WERI-Rb-1 (cell line): ENCODE data around the gene EGFR.

Source experiments
- DNase-seq: peaks from one replicate; pipeline ENCODE4 v3.0.0-alpha.2; 2020
- H3K27ac ChIP-seq: fragments of 250-450 bp; sonication (Bioruptor Pico); 2 replicates; pipeline ENCODE4 v1.5.1; 2020; ENCODE audit warnings: mild to moderate bottlenecking, moderate library complexity
- H3K27me3 ChIP-seq: fragments of 250-450 bp; sonication (Bioruptor Pico); 2 replicates; pipeline ENCODE4 v1.5.1; 2021; ENCODE audit warnings: mild to moderate bottlenecking, low read depth, moderate library complexity; ENCODE audit not compliant: insufficient read depth, severe bottlenecking
- H3K36me3 ChIP-seq: fragments of 250-450 bp; sonication (Bioruptor Pico); 2 replicates; pipeline ENCODE4 v1.5.1; 2020; ENCODE audit warnings: mild to moderate bottlenecking, moderate library complexity
- H3K4me3 ChIP-seq: 2 replicates; pipeline ENCODE4 v1.5.1; 2011; ENCODE audit warnings: low read depth, mild to moderate bottlenecking, control low read depth, low read length
- H3K9me3 ChIP-seq: fragments of 250-450 bp; sonication (Bioruptor Pico); 2 replicates; pipeline ENCODE4 v1.5.1; 2021; ENCODE audit warnings: mild to moderate bottlenecking, moderate library complexity; ENCODE audit not compliant: severe bottlenecking
- TF ChIP-seq, protein P1 (sequence below): IDR thresholded peaks from 2 replicates; pipeline ENCODE4 v1.5.1; 2011; ENCODE audit warnings: low read depth, mild to moderate bottlenecking, control low read depth, inconsistent platforms, low read length

Gene EGFR

DNA sequence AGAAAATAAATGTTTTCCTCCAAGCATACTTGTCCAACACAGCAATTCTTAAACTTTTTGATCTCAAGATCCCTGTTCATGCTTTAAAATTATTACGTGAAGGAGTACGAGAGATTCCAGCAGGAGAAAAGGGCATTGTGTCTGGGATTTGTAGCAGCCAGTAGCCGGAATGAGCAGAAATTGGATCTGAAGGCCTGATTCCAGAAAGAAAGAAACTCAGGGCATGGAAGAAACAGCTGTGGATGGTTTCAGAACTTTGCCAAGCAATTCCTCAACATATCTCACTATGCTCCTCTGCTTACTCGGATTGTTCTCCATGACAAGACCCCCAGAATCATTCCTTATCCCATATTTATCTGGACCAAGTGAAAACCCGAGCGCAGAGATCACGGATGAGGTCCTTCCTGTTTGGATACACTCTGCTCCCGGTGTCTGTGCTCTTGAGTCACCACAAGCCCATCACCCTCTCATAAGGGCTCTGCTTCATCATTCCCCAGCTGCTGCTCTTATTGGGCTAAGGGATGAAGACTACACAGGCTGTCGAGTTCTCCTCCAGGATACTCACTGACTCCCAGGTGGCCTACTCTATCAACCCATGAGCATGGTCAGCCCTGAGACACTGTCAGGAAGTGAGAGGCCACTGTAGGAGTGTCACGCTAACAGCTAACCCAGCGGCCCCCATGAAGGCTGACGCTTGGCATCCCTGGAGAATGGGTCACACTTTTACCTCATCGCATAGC, 225.4 kb downstream of the EGFR start:
- no peaks in the 10 kb centered on the region for H3K36me3 ChIP-seq
- TF ChIP-seq, protein P1, sequence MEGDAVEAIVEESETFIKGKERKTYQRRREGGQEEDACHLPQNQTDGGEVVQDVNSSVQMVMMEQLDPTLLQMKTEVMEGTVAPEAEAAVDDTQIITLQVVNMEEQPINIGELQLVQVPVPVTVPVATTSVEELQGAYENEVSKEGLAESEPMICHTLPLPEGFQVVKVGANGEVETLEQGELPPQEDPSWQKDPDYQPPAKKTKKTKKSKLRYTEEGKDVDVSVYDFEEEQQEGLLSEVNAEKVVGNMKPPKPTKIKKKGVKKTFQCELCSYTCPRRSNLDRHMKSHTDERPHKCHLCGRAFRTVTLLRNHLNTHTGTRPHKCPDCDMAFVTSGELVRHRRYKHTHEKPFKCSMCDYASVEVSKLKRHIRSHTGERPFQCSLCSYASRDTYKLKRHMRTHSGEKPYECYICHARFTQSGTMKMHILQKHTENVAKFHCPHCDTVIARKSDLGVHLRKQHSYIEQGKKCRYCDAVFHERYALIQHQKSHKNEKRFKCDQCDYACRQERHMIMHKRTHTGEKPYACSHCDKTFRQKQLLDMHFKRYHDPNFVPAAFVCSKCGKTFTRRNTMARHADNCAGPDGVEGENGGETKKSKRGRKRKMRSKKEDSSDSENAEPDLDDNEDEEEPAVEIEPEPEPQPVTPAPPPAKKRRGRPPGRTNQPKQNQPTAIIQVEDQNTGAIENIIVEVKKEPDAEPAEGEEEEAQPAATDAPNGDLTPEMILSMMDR, result no peak
- H3K27me3 ChIP-seq, result no peaks in the 10 kb centered on the region
- no peak overlapping the region for H3K27ac ChIP-seq
- H3K9me3 ChIP-seq, result no peaks in the 10 kb centered on the region
- no peak for DNase-seq
- no peak overlapping the region for H3K4me3 ChIP-seq

DNA sequence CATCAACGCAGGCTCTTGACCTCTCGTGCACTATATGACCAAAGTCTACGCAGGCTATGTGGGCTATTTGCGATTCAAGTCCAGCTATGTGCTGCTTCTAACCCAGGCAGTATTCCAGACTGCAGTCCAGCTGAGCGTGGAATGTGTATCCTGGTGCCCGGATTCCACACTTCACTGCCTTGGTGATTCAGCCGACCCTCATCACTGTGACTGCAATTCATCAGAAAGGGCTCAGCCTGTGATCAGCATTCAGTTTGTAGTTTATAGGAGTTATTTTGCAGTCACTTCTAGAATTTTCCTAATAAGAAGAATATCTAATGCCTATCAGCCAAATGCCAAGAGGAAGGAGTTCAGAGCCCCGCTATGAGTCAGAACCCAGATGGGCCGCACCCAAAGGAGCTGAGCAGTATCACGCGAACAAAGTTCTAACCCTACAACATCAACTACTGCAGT, 226.5 kb downstream of the EGFR start:
- TF ChIP-seq, protein P1, result no peak
- no peak for DNase-seq
- Histone ChIP-seq H3K27me3 (no peaks in the 10 kb centered on the region), H3K9me3 (no peaks in the 10 kb centered on the region), H3K36me3 (no peaks in the 10 kb centered on the region), H3K4me3 (no peak overlapping the region), H3K27ac (no peak overlapping the region)

DNA sequence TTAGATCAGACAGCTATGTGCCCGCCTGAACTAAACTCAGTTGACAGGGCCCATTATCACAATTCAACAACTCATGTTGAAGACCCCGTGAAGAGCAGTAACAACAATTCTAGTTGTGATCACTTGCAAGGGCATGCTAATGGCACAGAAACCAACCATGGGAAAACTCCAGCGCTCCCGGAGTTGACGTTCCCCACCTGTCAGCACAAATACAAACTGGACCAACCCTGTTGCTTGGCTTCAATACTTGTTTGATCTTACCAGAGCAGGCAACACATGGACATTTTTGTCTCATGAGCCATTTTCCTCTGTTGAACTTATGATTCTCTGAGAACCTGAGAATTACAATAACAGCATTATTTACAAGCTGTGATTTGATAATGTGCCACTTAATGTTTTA, 227.4 kb downstream of the EGFR start:
- no peaks in the 10 kb centered on the region for H3K9me3 ChIP-seq
- DNase-seq, result no peak
- TF ChIP-seq, protein P1, result no peak

DNA sequence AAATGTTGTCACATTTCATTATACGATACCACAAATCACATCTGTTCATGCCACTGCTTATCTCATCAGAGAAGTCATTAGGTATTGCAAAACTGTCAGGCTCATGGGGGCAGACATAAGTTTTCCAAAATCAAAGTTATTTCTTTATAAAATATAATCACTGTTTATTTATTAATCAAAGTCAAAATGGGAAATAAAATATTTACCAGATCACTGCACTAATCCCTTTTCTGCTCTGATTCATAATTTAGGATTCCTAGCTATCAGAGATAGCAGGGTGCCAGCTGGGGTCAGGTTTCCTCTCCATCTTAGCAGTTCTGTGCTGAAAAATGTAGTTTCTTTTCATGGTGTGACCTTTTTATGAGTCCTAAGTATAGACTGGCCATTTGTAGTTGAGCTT, 228.6 kb downstream of the EGFR start:
- Histone ChIP-seq H3K36me3 (no peaks in the 10 kb centered on the region), H3K4me3 (no peak overlapping the region), H3K9me3 (no peaks in the 10 kb centered on the region), H3K27me3 (no peaks in the 10 kb centered on the region), H3K27ac (no peak overlapping the region)
- no peak for DNase-seq
- TF ChIP-seq, protein P1, result no peak

More for the DNA sequence above, 227.4 kb downstream of the EGFR start:
- no peak overlapping the region for H3K4me3 ChIP-seq
- no peaks in the 10 kb centered on the region for H3K36me3 ChIP-seq
- no peak overlapping the region for H3K27ac ChIP-seq
- no peaks in the 10 kb centered on the region for H3K27me3 ChIP-seq

DNA sequence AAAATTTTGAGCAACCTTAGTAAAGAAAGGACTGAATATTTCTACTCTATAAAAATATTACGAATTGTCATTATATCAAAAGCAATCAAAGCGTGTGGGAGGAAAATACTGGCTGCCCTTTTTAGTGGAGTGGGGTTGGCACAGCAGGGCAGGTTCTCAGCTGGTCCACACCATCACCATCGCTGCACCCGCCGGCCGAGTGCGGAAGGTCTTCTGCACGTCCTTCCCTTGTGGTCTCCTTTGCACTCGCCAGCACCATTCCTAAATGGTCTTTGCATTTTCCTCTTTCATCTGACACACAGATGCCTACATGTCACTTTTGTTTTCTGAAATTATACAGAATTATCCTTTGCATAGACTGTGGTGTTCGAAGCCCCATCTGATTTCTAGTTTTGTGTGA, 229.7 kb downstream of the EGFR start:
- TF ChIP-seq, protein P1, result no peak
- Histone ChIP-seq H3K27me3 (peaks cover 3% of the 10 kb centered on the region), H3K27ac (no peak overlapping the region), H3K9me3 (no peaks in the 10 kb centered on the region), H3K36me3 (no peaks in the 10 kb centered on the region), H3K4me3 (no peak overlapping the region)
- DNase-seq, result no peak

DNA sequence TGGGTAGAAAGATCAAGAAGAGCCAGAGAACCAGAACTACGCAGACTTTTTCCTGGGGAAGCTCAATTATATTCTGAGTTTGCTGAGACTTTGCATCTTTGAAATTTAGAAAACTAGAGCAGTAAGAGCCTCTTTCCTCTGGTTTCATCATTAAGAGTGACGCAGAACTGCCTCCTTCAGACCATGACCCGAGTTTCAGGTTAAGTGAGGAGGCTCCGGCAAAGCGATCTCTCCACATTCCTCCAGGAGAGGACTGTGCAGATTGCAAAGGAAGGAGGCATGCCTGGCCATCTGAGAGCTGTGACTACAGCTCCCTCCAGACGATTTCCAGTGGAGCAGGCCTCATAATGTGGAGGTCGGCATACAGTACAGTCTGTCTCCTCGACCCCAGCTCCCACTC, 230.5 kb downstream of the EGFR start:
- Histone ChIP-seq H3K27ac (no peak overlapping the region), H3K36me3 (no peaks in the 10 kb centered on the region), H3K27me3 (peaks cover 8% of the 10 kb centered on the region), H3K9me3 (no peaks in the 10 kb centered on the region), H3K4me3 (no peak overlapping the region)
- TF ChIP-seq, protein P1, result no peak
- no peak for DNase-seq
